Stimulated activated CD4-positive, alpha-beta T cell treated with anti-CD3 and anti-CD28 coated beads, Interleukin-2, amount 100 ng/mL, for 4 hours (primary cell): ENCODE measurements around the gene PAH.
"Not testable (repeated sequence)": the region's sequence is repeated elsewhere in the genome, so short reads cannot be mapped to it uniquely, and the experiment has no call there.

Source experiments
- DNase-seq: peaks from one replicate; pipeline ENCODE4 v3.0.0-alpha.2; 2020; ENCODE audit warnings: low read depth

The PAH gene

DNA sequence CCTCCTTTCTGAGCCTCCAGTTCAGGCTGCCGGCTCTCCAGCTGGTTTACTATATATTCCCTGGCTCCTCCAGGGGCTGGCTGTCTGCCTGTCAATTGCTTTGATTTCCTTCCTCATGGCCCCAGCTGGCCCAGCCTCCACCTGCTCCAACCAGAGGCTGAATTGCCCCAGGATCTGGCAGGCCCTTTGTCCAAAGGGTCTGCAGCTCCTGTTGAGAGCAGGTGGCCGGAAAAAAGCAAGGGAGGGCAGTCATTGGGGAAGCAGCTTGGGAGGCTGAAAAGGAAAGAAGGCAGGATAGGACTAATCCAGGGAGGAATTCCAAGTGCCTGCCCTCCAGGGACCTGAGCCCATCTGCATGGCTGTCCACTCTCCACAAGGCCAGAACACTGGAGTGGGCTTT is 25.3 kb downstream of the PAH start:
- no peak for DNase-seq

DNA sequence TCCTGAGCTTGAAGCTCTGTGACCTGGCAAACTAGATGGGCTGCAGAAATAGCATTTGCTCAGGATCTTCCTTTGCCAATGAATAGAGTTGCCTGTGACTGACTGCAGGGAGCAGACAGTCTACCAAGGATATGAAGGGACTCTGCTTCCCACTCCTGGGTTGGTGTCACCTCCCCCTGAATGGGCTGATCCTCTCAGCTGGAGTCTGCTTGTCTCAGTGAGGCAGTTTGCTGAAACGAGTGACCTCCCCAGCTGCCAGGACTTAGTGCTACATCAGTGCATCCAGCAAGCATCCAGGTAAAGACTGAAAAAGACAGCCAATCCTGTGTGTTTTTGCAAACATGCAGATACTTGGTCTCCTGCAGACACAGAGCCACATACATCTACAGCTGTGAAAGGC is 28.5 kb downstream of the PAH start:
- no peak for DNase-seq

DNA sequence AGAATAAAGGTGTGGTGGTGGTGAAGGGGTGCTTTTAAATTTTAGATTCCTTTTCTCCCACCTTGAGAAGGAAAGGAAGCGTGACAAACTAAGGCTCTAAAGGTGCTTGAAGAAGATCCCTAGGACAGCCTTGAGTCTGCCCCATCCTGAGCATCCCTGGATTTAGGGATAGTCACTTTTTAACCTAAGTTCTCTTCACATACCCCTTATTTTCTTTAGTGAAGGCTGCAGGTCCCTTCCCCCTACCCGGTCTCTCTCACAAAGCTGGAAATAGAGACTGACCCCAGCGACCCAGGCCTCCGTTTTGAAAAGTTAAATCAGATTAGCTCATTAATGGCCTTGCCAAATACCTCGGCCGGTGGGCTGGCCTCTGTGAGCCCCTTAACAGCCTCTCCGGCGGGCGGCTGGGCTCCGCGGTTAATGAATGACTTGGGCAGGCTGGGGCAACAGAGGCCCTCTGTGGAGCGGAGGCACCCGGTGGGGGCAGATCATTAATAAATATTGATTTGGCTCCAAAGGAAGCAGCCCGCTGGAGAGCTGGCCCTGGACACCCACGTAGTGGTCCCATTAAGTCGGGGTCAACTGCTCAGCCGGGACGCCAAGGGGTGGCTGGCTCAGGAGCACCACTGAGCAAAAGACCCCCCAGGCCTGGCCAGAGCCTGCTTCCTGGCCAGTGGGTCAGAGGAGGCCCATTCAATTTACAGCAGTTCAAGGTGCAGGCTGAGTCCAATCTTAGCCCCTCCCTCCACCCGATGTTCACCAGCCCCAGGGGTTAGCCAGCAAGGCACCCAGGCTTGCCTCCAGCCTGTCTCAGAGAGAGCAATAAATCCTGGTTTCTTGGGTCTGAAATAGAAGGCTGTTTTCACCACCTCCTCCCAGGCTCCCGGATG is 31.8 kb downstream of the PAH start:
- DNase-seq: no peak

DNA sequence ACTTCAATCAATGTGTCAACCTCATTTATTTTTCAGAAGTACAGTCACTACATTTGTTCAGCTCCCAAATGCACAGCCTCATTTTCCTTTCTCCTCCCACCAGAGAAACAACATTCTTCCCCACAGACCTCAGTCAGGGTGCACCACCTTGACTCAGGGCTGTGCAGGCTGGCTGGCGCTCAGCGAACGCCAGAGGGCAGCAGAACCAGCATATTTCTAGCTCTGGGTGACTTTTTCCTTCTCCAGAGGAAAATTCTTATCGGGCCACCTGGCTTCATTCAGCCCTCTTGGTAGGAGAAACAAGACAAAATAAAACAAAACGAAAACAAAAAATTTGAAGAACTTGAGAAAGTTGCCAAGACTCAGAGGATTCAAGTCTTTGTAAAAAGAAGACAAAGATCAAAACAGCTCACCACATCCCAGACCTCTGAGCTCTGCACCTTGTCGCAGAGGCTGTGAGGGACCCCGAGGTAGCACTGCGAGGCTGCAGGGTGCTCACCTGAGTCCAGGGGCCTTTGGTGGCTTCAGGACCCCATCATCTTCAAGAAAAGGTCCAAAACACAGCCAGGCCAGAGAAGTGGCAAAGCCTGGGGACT is 33.7 kb downstream of the PAH start:
- DNase-seq: no peak

DNA sequence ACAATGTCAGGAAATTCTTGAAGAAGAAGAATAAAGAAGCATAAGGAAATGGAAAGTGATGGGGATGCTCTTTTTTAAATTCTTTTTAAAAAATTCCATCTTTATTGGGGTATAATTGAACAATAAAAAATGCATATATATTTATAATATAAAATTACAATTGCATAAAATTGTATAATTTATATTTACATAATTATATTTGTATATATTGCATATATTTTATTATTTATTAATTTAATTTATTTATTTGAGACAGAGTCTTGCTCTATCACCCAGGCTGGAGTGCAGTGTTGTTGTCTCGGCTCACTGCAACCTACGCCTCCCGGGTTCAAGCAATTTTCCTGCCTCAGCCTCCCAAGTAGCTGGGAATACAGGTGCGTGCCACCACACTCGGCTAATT is 36.3 kb downstream of the PAH start:
- DNase-seq: no peak

DNA sequence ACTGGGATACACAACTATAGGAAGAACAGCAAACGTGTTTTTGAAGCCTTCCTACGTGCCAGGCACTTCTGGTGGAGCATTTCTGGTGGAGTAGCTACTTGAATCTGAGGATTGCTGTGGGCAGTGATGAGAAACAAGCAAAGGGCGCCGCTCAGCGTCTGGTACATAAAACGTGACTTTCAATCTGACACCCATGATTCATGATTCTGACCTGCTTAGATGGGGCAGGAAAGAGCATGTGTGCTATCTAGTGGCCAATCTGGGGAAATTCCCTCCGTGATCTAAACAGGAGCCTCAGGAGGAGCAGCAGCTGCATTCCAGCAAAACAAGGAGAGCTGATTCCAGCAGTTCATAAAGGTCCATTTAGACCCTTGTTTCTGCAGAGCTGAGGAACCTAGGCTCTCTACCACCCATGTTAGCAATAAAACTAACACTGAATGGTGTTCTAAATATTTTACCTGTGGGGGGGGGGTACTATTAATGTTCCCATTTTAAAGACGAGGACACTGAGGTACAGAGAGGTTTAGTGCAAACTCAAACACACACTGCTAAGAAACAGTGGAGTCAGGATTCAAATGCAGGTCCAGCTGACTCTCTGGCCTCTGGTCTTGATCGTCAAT is 37.8 kb downstream of the PAH start:
- DNase-seq: no peak

DNA sequence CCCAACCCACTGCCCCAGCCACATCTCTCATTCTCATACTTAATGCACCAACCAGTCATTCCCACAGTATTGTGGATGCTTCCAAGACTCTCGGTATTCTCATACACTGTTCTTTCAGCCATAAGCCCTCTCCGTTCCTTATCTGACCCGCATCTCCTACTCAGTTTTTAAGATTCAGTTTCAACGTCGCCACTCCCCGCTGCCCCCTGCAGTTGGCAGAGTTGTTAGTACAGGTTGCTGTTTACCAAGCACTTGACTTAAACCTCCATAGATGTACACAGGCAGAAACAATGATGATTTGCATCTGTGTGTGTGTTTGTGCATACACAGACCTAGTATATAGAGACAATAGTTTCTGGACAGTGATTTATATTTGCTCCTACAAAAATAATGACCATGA is 40.2 kb downstream of the PAH start:
- DNase-seq: no peak

DNA sequence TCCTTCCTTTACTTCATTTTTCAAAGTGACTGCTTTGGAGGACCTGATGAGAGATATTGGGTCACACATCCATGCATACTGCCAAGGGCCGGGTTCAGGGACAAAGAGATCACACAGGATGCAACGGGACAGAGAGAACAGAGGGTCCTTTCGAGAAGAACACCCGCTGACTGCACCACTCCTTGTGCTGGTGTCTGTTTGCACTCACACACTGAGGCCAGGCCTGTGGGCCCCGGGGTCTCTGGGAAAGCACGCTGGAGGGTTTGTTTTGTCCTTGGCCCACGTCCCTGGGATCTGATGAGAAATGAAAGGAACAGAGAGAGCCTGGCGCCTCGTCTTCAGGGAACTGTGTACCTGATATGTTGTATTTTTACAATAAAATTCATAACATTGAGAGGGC is 42.2 kb downstream of the PAH start:
- no peak for DNase-seq

DNA sequence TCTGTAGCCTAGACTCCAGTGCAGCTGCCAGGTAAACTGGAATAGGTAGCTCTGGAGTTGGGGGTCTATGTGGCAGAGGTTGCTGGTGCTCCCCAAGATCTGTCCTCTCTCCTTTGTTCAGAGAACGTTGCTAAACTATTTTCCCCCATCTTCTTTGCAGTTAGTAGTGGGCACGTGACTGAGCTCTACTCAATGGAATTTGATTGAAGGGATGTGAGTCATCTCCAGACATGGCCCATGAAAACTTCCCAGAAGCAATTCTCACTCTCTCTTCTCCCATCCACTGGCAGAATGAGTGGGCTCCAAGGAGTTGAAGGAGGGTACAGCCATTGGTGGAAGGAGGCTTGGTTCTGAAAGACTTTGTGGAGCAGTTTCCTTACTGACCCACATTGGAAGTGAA is 44.0 kb downstream of the PAH start:
- DNase-seq: no peak

DNA sequence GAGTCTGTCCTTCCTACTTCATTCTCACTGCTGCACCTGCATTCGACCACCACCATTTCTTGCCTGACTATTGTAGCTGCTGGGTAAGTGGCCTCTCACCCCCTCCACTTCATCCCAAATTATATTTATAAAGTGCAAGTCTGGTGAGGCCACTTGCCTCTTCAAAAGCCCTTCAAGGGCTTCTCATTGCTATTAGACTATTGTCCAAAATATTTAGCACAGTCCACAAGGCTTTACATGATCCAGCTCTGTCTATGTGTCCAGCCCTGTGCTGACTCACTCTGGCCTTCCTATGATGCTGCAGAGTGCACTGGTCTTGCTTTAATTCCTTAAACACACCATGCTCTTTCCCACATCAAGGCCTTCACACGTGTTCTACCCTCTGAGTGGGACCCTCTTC is 46.0 kb downstream of the PAH start:
- DNase-seq: no peak

DNA sequence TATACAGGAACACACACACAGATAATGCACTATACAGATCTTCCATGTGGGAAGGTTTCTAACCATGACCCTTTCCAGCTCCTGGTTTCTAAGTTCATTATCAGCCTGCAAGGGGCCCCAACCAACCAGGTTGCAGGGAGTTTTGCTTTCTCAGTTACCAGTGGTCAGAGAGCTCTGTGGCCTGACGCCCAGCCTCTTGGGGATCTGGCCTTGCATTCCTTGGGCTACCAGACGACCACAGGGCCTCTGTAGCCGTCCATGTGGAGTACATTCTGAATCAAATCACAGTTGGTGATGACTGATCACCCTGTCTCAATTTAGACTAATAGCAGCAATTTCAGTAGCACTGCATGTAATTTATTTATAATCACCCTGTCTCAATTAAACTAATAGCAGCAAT is 47.5 kb downstream of the PAH start:
- DNase-seq: no peak

DNA sequence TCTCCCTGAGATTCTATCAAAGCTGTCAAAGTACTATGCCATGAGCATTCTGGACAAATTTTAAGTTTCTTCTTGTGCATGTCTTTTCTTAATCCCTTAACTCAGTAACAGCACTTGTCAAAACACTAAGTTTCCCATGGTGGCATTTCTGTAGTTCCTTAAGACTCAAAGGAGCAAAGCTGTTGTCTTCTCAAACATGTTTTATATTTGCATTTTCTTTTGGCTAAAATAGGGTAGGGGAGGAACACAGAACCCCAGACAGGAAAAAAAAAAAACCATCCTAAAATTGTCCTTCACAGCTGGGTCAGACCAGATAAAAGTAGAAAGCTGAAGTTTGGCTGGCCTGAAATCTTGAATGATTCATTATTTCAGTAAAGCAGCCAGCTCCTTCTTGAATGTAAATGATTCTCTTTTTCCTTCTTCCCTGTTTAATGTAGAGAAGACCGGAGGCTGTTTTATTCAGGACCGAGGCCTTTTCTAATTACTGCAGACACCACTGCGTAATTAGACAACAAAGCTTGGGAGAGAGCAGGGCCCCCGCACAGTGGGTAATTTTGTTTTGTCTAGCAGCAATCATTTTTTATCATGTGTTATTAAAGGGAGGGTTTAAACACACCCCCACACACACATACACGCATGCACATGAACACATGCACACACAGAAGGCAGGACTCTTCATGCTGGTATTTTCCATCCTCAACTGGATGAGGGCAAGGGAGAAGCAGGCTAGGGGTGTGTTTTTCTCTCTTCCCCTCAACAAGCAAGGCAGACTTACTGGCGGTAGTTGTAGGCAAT is 51.0 kb downstream of the PAH start:
- no peak for DNase-seq

DNA sequence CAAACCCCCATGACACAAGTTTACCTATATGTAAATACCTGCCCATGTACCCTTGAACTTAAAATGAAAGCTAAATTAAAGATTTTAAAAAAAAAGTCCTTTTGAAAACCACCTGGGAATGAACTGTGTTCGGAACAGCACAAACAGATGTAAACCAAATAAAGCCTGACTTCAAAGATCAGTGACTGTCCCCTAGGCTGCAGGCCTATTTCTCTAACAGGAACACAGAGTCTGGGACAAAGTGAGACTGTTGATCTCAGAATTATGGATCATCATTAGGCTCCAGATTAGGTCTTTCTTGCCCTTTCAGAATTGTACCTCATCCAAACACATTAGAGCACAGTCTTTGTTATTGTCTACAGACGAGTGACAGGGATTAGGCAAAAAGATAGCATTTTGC is 54.6 kb downstream of the PAH start:
- DNase-seq: no peak

DNA sequence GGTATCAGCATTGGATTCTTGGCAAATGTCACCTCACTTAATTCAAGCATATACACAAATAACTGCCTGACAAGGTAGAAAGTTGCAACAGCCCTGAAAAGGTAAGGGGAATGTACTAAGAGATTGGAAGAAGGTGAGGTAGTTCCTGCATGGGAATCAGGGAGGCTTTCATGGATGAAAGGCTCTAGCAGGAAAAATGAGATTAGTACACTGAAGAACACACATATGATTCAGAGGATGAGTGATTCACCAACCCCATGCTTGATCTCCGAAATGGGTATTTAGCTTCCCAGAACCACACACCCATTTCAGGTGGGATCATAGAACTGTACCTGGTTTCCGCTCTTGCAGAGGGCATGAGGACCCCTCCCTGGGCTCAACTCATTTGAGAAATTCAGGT is 65.8 kb downstream of the PAH start:
- DNase-seq: no peak

DNA sequence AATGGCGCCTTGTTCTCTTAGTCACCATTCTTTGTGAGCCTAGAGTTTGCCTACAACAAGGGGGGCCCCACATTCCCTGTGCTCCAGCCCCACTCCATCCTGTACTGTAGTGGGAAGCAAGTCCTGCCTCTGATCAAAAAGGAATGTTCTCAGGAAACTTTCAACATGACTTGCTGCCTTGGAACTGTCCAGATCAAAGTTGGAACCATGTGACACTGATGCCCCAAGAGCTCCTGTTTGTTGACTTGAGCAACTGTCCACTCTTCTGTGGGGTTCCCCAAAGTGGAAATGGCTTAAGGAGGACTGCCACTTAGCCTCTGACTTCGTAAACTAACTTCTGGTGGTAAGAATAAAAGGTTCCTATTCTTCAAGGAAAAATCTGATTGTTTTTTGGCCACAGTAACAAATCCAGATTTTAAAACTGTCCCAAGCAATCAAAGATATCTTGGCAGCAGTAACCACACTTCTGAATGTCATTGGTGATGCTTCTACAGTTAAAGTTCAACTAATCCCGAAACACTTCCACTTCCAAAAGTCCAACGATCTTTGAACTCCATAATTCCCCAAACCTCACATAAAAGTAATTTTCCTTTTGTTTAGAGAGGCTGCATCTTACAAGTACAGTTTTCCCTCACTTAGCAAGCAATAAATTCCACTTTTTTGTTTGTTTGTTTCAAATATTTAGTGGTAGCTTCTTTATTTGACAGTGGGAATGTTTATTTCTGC is 67.2 kb downstream of the PAH start:
- DNase-seq: no peak

DNA sequence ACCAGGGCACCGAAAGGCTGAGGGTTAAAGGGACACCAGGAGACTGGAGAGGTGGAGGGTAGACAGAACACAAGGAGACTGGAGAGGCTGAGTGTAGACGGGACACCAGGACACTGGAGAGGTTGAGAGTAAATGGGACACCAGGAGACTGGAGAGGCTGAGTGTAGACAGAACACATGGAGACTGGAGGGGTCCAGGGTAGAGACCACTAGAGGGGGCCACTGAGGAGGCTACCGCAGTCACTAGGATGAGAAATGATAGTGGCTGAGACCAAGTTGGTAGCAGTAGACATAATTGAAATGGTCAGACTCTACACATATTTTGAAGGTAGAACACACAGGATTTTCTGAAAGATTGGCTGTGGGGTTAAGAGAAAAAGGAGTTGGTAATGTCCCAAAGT is 68.2 kb downstream of the PAH start:
- no peak for DNase-seq

DNA sequence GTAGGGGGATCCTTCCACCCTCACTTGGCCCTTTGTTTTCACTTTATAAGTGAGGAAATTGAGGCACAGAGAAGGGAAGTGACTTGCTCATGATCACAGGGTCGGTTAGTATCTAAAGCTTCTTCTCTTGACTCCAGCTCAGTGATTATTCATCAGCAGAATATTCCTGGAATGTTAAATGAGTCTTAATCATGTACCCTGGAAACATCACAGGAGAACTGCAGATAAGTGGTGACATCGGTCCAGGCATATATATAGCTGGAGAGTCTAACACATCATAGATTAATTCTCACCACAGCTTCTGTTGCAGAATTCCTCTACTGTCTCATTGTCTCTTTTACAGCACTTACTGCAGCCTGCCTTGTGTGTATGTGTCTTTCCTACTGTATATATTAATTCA is 69.9 kb downstream of the PAH start:
- no peak for DNase-seq

DNA sequence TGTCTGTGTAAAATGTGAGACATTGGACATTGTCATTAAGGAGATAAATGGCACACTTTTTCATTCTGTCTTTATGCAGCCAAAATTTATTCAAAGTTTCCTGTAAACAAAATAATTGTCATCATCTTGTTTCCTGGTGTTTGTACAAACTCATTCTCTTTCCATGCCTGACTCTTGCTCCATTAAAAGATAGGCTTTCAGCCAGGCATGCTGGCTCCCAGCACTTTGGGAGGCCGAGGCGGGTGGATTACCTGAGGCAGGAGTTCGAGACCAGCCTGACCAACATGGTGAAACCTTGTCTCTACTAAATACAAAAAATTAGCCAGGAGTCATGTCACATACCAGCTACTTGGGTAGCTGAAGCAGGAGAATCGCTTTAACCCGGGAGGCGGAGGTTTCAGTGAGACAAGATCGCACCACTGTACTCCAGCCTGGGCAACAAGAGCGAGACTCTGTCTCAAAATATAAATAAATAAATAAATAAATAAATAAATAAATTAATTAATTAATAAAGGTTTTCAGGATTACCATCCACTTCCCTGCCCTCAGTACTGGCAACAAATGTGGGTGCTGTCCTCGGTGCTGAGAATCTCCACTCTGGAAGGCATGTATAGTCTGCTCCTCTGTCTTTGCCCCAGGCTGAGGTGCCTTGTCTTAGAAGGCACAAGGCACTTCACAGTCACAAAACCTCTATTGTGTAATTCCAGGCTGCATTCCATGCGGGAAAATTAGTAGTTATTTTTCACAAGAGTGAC is 83.2 kb downstream of the PAH start:
- no peak for DNase-seq

DNA sequence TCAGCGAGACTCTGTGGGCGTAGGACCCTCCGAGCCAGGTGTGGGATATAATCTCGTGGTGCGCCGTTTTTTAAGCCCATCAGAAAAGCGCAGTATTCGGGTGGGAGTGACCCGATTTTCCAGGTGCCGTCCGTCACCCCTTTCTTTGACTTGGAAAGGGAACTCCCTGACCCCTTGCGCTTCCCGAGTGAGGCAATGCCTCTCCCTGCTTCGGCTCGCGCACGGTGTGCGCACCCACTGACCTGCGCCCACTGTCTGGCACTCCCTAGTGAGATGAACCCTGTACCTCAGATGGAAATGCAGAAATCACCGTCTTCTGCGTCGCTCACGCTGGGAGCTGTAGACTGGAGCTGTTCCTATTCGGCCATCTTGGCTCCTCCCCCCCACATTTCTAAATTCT is 84.2 kb downstream of the PAH start:
- not testable (repeated sequence) for DNase-seq

DNA sequence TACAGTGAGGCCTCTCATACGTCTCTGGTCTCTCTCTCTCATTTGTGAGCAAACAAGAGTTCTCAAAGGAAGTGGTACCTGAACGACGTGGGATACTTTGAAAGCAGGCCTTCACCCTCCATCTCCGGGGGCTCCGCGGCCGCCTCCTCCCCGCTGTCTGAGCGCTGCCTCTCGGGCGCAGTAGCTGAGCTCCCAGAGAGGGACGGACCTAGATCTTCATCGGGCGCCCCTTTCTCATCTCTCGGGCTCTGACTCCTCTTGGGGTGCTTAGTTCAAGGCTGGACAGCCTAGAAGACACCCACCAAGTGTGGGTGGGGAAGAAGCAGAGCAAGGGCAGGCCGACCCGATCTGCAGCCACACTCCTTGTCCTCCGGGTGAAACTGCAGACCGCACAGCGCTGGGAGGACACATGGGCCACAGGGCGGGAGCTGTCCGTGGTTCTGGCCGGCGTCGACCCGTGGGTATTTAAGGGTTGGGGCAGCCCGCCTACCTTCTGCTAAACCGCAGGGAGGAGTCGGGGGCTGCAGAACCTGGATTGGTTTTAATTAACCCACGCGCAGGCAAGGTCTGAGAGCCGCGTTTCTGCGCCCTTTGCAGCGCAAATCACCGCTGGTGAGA is 92.7 kb downstream of the PAH start:
- no peak for DNase-seq

DNA sequence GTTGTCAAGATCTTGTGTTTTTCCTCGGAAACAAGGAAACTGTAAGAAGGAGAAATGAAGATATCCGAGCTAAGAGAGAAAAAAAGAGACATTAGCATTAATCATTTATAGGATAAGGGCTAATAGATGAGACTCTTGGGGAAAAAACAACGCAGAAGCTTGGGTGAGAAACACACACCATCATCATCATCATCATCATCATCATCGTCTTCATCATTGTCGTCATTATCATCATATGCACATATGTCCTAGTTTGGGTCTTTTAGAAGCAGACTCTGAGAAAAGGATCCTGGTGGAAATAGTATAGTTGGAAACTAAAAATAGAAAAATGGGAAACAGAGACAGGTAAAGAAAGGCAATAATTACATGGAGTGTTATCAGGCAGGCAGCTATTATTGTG is 95.9 kb downstream of the PAH start:
- DNase-seq: no peak
